ENCODE results near the gene CNN2. TPM values are rescaled to one million over a fixed set of nuclear protein-coding genes. Genes with fewer than 3 reads are reported as not detected.

CNN2 gene
- total RNA-seq, 4 donors from 2014 or later, result 71.2 to 86.5 (median 79.7) TPM

GRCh38 chr19:1026783-1027649 lies 608 bp downstream of the CNN2 start:
- peak overlapping the region; percentile 73 for H3K4me3 ChIP-seq (ENCODE audit: low read depth, poor library complexity, severe bottlenecking)
- DNase-seq (ENCODE audit: low spot score in 2 of 2), result no peak
- TF ChIP-seq POLR2A (IDR thresholded peaks at IDR 0.05) (no peak), CTCF (IDR thresholded peaks at IDR 0.05) (no peak)
- intact Hi-C loops (cut with DNase I; ENCODE audit: low total_unique reads), result no loop called here
- WGBS, 2 donors, result 0 to 3% methylated on average over 25 to 32 of the region's 36 CpGs

GRCh38 chr19:1027650-1028061 lies 1.2 kb downstream of the CNN2 start:
- intact Hi-C loops (cut with DNase I; ENCODE audit: low total_unique reads), result no loop called here

GRCh38 chr19:1028062-1028926 lies 1.9 kb downstream of the CNN2 start:
- intact Hi-C loops (cut with DNase I; ENCODE audit: low total_unique reads), result no loop called here

More at GRCh38 chr19:1027650-1028061, 1.2 kb downstream of the CNN2 start:
- peak overlapping the region; percentile 73 for H3K4me3 ChIP-seq (ENCODE audit: low read depth, poor library complexity, severe bottlenecking)
- no peak for DNase-seq (ENCODE audit: low spot score in 2 of 2)
- 1 to 2% methylated on average over 10 to 16 of the region's 16 CpGs for WGBS, 2 donors
- TF ChIP-seq POLR2A (IDR thresholded peaks at IDR 0.05), result no peak
- TF ChIP-seq CTCF (IDR thresholded peaks at IDR 0.05), result no peak

GRCh38 chr19:1032264-1032867 lies 6.0 kb downstream of the CNN2 start:
- 87 to 90% methylated on average over 19 to 20 of the region's 20 CpGs for WGBS, 2 donors
- TF ChIP-seq POLR2A (IDR thresholded peaks at IDR 0.05) (no peak), CTCF (IDR thresholded peaks at IDR 0.05) (no peak)
- intact Hi-C loops (cut with DNase I; ENCODE audit: low total_unique reads), result no loop called here
- H3K4me3 ChIP-seq (ENCODE audit: low read depth, poor library complexity, severe bottlenecking), result no peak overlapping the region
- DNase-seq (ENCODE audit: low spot score in 2 of 2), result no peak

More at GRCh38 chr19:1028062-1028926, 1.9 kb downstream of the CNN2 start:
- peak in 1 of 2 donors; percentile 95 for DNase-seq (ENCODE audit: low spot score in 2 of 2)
- TF ChIP-seq POLR2A (IDR thresholded peaks at IDR 0.05), result no peak
- no peak for TF ChIP-seq CTCF (IDR thresholded peaks at IDR 0.05)
- H3K4me3 ChIP-seq (ENCODE audit: low read depth, poor library complexity, severe bottlenecking), result peak overlapping the region; percentile 73
- 1 to 4% methylated on average over 29 to 47 of the region's 58 CpGs for WGBS, 2 donors

GRCh38 chr19:1035998-1036621 lies 9.7 kb downstream of the CNN2 start:
- TF ChIP-seq CTCF (IDR thresholded peaks at IDR 0.05) (no peak), POLR2A (IDR thresholded peaks at IDR 0.05) (no peak)
- intact Hi-C loops (cut with DNase I; ENCODE audit: low total_unique reads), result no loop called here
- WGBS, 2 donors, result 84 to 89% methylated on average over 18 to 28 of the region's 29 CpGs
- H3K4me3 ChIP-seq (ENCODE audit: low read depth, poor library complexity, severe bottlenecking), result no peak overlapping the region
- no peak for DNase-seq (ENCODE audit: low spot score in 2 of 2)

Data from lower leg skin (tissue), 4 donors.